Stomach (tissue), 4 donors: ENCODE data around the gene PCED1B.

Experiments
- EP300 ChIP-seq: sonication (generic); formaldehyde crosslinking; IDR thresholded peaks from one replicate; pipeline ENCODE4 v1.6.1; 2017; ENCODE audit warnings: antibody characterized with exemption
- POLR2A ChIP-seq, 4 donors: fragments of 450-650 bp; IDR thresholded peaks; one replicate each; pipeline ENCODE4 v1.6.1; 2016; ENCODE audit warnings: antibody characterized with exemption in 4 of 4, control low read depth in 2 of 4, mild to moderate bottlenecking in 1 of 4, moderate library complexity in 1 of 4
- POLR2AphosphoS5 ChIP-seq, 3 donors: sonication (generic); formaldehyde crosslinking; IDR thresholded peaks; one replicate each; pipeline ENCODE4 v1.6.1; 2016; ENCODE audit warnings: antibody characterized with exemption in 3 of 3
- TF ChIP-seq, protein P1 (sequence below), 7 experiments: fragments of 450-650 bp in 4 of 7; fragments of 200-600 bp in 3 of 7; sonication (generic) in 3 of 7; IDR thresholded peaks; one replicate each; pipeline ENCODE4 v1.5.1; 2016 to 2019; ENCODE audit warnings: antibody characterized with exemption in 7 of 7, control low read depth in 2 of 7, mild to moderate bottlenecking in 1 of 7

DNA sequence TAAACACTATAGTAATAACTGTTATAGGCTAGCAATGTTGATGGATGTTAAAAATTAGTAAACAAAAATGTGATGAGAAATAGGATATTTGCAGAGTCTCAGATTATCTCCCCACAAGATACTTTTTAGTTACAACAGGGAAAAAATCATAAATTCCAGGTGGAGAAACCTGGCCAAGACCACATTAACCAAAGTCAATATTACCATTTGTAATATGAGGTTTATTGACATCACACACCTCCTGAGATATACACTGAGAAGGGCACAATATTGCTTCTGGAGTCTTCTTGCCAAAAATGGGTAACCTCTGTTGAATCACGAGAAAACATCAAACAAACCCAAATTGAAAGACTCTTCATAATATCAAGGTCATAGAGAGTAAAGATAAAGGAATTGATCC lies 72.7 kb downstream of the PCED1B start:
- TF ChIP-seq, protein P1, sequence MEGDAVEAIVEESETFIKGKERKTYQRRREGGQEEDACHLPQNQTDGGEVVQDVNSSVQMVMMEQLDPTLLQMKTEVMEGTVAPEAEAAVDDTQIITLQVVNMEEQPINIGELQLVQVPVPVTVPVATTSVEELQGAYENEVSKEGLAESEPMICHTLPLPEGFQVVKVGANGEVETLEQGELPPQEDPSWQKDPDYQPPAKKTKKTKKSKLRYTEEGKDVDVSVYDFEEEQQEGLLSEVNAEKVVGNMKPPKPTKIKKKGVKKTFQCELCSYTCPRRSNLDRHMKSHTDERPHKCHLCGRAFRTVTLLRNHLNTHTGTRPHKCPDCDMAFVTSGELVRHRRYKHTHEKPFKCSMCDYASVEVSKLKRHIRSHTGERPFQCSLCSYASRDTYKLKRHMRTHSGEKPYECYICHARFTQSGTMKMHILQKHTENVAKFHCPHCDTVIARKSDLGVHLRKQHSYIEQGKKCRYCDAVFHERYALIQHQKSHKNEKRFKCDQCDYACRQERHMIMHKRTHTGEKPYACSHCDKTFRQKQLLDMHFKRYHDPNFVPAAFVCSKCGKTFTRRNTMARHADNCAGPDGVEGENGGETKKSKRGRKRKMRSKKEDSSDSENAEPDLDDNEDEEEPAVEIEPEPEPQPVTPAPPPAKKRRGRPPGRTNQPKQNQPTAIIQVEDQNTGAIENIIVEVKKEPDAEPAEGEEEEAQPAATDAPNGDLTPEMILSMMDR (IDR thresholded peaks at IDR 0.05) = no peak
- TF ChIP-seq POLR2AphosphoS5 (IDR thresholded peaks at IDR 0.05) (no peak), EP300 (no peak), POLR2A (IDR thresholded peaks at IDR 0.05) (no peak)
